MM.1S (cell line): ENCODE measurements around the gene FRMD3.

Experiments
- CTCF ChIP-seq: fragments of 300-600 bp; sonication (generic); IDR thresholded peaks from 2 replicates; pipeline ENCODE4 v1.5.1; 2016; ENCODE audit warnings: antibody characterized with exemption, low read length, mixed read lengths
- EZH2phosphoT487 ChIP-seq: fragments of 300-600 bp; sonication (generic); IDR thresholded peaks from 2 replicates; pipeline ENCODE4 v1.6.1; 2018; ENCODE audit warnings: antibody characterized with exemption, low read length

- TF ChIP-seq CTCF (no peak), EZH2phosphoT487 (no peak)
Observed at GRCh38 chr9:83218411-83219090, 319.6 kb downstream of the FRMD3 start.
